Stimulated activated effector memory CD8-positive, alpha-beta T cell treated with anti-CD3 and anti-CD28 coated beads, Interleukin-12 subunit alpha, Interleukin-12 subunit beta, amount 100 ng/mL, for 72 hours (primary cell): ENCODE data around the gene DUOX2.
"Not testable (repeated sequence)": the region's sequence is repeated elsewhere in the genome, so short reads cannot be mapped to it uniquely, and the experiment has no call there.

Source experiments
- ATAC-seq: fragments of 150-1000 bp; cut with Tn5 transposase; 2 replicates; pipeline ENCODE4 v1.10.0; 2021
- DNase-seq, 2 donors: peaks; one replicate each; pipeline ENCODE4 v3.0.0; 2021 to 2022; ENCODE audit warnings: low spot score in 2 of 2
- H3K27ac Mint-ChIP-seq: one replicate; pipeline ENCODE4 v1.8.0; 2022; ENCODE audit warnings: mild to moderate bottlenecking, mixed read lengths
- H3K36me3 Mint-ChIP-seq: one replicate; pipeline ENCODE4 v1.8.0; 2022; ENCODE audit warnings: mild to moderate bottlenecking, mixed read lengths
- H3K4me1 Mint-ChIP-seq: one replicate; pipeline ENCODE4 v1.8.0; 2022; ENCODE audit warnings: mixed read lengths
- H3K4me3 Mint-ChIP-seq: one replicate; pipeline ENCODE4 v1.8.0; 2022; ENCODE audit warnings: mild to moderate bottlenecking, mixed read lengths
- H3K9me3 Mint-ChIP-seq: one replicate; pipeline ENCODE4 v1.8.0; 2022; ENCODE audit warnings: mixed read lengths

Gene DUOX2

GRCh38 chr15:45083223-45083622, 30.7 kb downstream of the DUOX2 start:
- H3K4me1 Mint-ChIP-seq: no peaks in the 10 kb centered on the region
- no peak for ATAC-seq
- H3K36me3 Mint-ChIP-seq: no peaks in the 10 kb centered on the region
- no peaks in the 10 kb centered on the region for H3K9me3 Mint-ChIP-seq
- no peak overlapping the region for H3K27ac Mint-ChIP-seq
- H3K4me3 Mint-ChIP-seq: no peak overlapping the region
- no peak for DNase-seq

- H3K9me3 Mint-ChIP-seq, H3K36me3 Mint-ChIP-seq, ATAC-seq, H3K27ac Mint-ChIP-seq, H3K4me1 Mint-ChIP-seq, DNase-seq, H3K4me3 Mint-ChIP-seq: not testable (repeated sequence)
Measured at GRCh38 chr15:45082412-45082811, 31.6 kb downstream of the DUOX2 start.

GRCh38 chr15:45080593-45080992, 33.4 kb downstream of the DUOX2 start:
- H3K4me3 Mint-ChIP-seq, ATAC-seq, DNase-seq, H3K4me1 Mint-ChIP-seq, H3K27ac Mint-ChIP-seq, H3K9me3 Mint-ChIP-seq, H3K36me3 Mint-ChIP-seq: not testable (repeated sequence)

- ATAC-seq, H3K27ac Mint-ChIP-seq, H3K4me1 Mint-ChIP-seq, H3K9me3 Mint-ChIP-seq, DNase-seq, H3K4me3 Mint-ChIP-seq, H3K36me3 Mint-ChIP-seq: not testable (repeated sequence)
Measured at GRCh38 chr15:45079628-45080246, 34.2 kb downstream of the DUOX2 start.

- not testable (repeated sequence) for H3K36me3 Mint-ChIP-seq, H3K4me3 Mint-ChIP-seq, DNase-seq, H3K27ac Mint-ChIP-seq, H3K4me1 Mint-ChIP-seq, H3K9me3 Mint-ChIP-seq, ATAC-seq
Measured at GRCh38 chr15:45079201-45079600, 34.8 kb downstream of the DUOX2 start.

- not testable (repeated sequence) for H3K9me3 Mint-ChIP-seq, DNase-seq, H3K4me1 Mint-ChIP-seq, H3K36me3 Mint-ChIP-seq, H3K27ac Mint-ChIP-seq, H3K4me3 Mint-ChIP-seq, ATAC-seq
Measured at GRCh38 chr15:45077391-45077790, 36.6 kb downstream of the DUOX2 start.

- not testable (repeated sequence) for H3K36me3 Mint-ChIP-seq, H3K4me1 Mint-ChIP-seq, H3K9me3 Mint-ChIP-seq, H3K4me3 Mint-ChIP-seq, H3K27ac Mint-ChIP-seq, DNase-seq
- peak; percentile 41 for ATAC-seq
Measured at GRCh38 chr15:45075440-45076320, 38.3 kb downstream of the DUOX2 start.

GRCh38 chr15:45073602-45074001, 40.4 kb downstream of the DUOX2 start:
- H3K4me3 Mint-ChIP-seq, H3K27ac Mint-ChIP-seq, DNase-seq, H3K9me3 Mint-ChIP-seq, H3K4me1 Mint-ChIP-seq, H3K36me3 Mint-ChIP-seq, ATAC-seq: not testable (repeated sequence)

- peaks cover 24% of the 10 kb centered on the region for H3K36me3 Mint-ChIP-seq
- not testable (repeated sequence) for DNase-seq, H3K4me1 Mint-ChIP-seq, H3K27ac Mint-ChIP-seq, H3K9me3 Mint-ChIP-seq, H3K4me3 Mint-ChIP-seq
- ATAC-seq: peak; percentile 8
Measured at GRCh38 chr15:45069942-45070360, 44.0 kb downstream of the DUOX2 start.

GRCh38 chr15:45064386-45064785, 49.6 kb downstream of the DUOX2 start:
- H3K9me3 Mint-ChIP-seq: no peaks in the 10 kb centered on the region
- no peak overlapping the region for H3K27ac Mint-ChIP-seq
- peaks cover 31% of the 10 kb centered on the region for H3K36me3 Mint-ChIP-seq
- ATAC-seq (no peak), DNase-seq (no peak)
- peaks cover 7% of the 10 kb centered on the region for H3K4me1 Mint-ChIP-seq
- H3K4me3 Mint-ChIP-seq: no peak overlapping the region

- not testable (repeated sequence) for ATAC-seq, DNase-seq, H3K9me3 Mint-ChIP-seq, H3K27ac Mint-ChIP-seq, H3K4me1 Mint-ChIP-seq, H3K4me3 Mint-ChIP-seq
- peaks cover 19% of the 10 kb centered on the region for H3K36me3 Mint-ChIP-seq
Measured at GRCh38 chr15:45062301-45062700, 51.7 kb downstream of the DUOX2 start.

- not testable (repeated sequence) for H3K36me3 Mint-ChIP-seq, H3K9me3 Mint-ChIP-seq, H3K4me3 Mint-ChIP-seq, DNase-seq, H3K4me1 Mint-ChIP-seq, H3K27ac Mint-ChIP-seq, ATAC-seq
Measured at GRCh38 chr15:45058690-45059675, 55.0 kb downstream of the DUOX2 start.

- not testable (repeated sequence) for H3K4me3 Mint-ChIP-seq, H3K4me1 Mint-ChIP-seq, H3K27ac Mint-ChIP-seq, DNase-seq, ATAC-seq, H3K36me3 Mint-ChIP-seq, H3K9me3 Mint-ChIP-seq
Measured at GRCh38 chr15:45052676-45053075, 61.3 kb downstream of the DUOX2 start.

- H3K36me3 Mint-ChIP-seq: peaks cover 6% of the 10 kb centered on the region
- no peak overlapping the region for H3K27ac Mint-ChIP-seq
- no peaks in the 10 kb centered on the region for H3K4me1 Mint-ChIP-seq
Measured at GRCh38 chr15:45050587-45050986, 63.4 kb downstream of the DUOX2 start.

More at GRCh38 chr15:45050587-45050986, 63.4 kb downstream of the DUOX2 start:
- no peak for DNase-seq
- no peaks in the 10 kb centered on the region for H3K9me3 Mint-ChIP-seq
- no peak for ATAC-seq
- H3K4me3 Mint-ChIP-seq: no peak overlapping the region
